Hepatocyte (in vitro differentiated cells): ENCODE data around the gene KCNH6.

ENCODE experiments used
- EZH2 ChIP-seq: fragments of 200-600 bp; sonication (generic); IDR thresholded peaks from 2 replicates; pipeline ENCODE4 v1.6.1; 2016; ENCODE audit warnings: antibody characterized with exemption, mild to moderate bottlenecking, borderline replicate concordance
- EZH2phosphoT487 ChIP-seq: fragments of 200-600 bp; sonication (generic); IDR thresholded peaks from one replicate; pipeline ENCODE4 v1.6.1; 2018; ENCODE audit warnings: antibody characterized with exemption, mild to moderate bottlenecking, low read depth, moderate library complexity; ENCODE audit not compliant: unreplicated experiment, severe bottlenecking
- TF ChIP-seq, protein P1 (sequence below): fragments of 200-600 bp; sonication (generic); IDR thresholded peaks from 2 replicates; pipeline ENCODE4 v1.5.1; 2016; ENCODE audit warnings: antibody characterized with exemption, mild to moderate bottlenecking; ENCODE audit not compliant: poor library complexity

DNA sequence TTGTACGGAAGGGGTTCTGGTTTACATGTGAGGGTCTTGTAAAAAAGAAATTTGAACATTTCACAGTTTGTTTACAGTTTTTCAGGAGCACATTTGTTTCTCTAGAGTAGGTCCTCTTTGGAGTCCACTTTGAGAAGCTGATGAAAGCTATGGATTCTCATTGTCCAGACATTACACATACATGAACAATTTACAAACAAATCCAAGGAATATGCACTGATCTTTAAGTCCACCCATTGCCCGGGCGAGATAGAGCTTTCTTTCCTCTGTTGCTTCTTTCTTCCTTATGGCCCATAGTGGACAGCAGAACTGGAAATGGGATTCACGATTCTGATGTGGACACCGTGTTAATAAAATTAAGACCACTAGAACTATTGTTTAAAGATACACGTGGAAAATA is 29.1 kb downstream of the KCNH6 start:
- TF ChIP-seq EZH2phosphoT487 (no peak), EZH2 (no peak)
- TF ChIP-seq, protein P1, sequence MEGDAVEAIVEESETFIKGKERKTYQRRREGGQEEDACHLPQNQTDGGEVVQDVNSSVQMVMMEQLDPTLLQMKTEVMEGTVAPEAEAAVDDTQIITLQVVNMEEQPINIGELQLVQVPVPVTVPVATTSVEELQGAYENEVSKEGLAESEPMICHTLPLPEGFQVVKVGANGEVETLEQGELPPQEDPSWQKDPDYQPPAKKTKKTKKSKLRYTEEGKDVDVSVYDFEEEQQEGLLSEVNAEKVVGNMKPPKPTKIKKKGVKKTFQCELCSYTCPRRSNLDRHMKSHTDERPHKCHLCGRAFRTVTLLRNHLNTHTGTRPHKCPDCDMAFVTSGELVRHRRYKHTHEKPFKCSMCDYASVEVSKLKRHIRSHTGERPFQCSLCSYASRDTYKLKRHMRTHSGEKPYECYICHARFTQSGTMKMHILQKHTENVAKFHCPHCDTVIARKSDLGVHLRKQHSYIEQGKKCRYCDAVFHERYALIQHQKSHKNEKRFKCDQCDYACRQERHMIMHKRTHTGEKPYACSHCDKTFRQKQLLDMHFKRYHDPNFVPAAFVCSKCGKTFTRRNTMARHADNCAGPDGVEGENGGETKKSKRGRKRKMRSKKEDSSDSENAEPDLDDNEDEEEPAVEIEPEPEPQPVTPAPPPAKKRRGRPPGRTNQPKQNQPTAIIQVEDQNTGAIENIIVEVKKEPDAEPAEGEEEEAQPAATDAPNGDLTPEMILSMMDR = no peak
